Measurements from ENCODE around the gene WNT9A. TPM values are rescaled to one million over a fixed set of nuclear protein-coding genes. Genes with fewer than 3 reads are reported as not detected.

Gene WNT9A
- polyA plus RNA-seq, 1 experiment, result 0.91 TPM

DNA sequence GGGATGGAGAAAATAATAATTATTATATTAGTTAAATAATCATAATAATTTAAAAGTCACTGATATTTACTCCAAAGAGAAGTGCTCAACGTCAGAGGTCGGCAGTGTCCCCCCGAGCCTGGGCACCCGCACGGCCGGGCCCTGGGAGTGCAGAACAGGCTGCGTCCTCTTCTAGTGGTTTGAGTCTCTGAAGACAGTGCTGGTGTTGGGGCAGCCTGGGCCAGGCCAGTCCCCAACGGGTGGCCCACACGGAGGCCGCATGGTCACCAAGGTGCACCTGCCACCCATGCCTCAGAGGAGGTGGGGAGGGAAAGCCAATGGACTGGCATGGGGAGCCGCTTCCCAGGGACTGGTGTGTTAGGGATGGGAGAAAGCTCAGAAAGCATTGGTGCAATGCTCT lies 27.3 kb downstream of the WNT9A start:
- H3K4me3 ChIP-seq (ENCODE audit: low read depth, low read length), result no peak overlapping the region
- CTCF ChIA-PET, result no interaction called here
- POLR2A ChIA-PET, result no interaction called here
- no peak for DNase-seq (ENCODE audit: low read depth, low spot score)
- H3K27ac ChIP-seq (ENCODE audit: low read depth, low read length), result no peak overlapping the region
- H3K9me3 ChIP-seq (ENCODE audit: control insufficient read depth, insufficient read depth, low read length), result peaks cover 6% of the 10 kb centered on the region; the same call in 1 of the 2 replicates
- H3K27me3 ChIP-seq (ENCODE audit: control insufficient read depth, insufficient read depth, low read length), result peaks cover 2% of the 10 kb centered on the region
- TF ChIP-seq, protein P1, sequence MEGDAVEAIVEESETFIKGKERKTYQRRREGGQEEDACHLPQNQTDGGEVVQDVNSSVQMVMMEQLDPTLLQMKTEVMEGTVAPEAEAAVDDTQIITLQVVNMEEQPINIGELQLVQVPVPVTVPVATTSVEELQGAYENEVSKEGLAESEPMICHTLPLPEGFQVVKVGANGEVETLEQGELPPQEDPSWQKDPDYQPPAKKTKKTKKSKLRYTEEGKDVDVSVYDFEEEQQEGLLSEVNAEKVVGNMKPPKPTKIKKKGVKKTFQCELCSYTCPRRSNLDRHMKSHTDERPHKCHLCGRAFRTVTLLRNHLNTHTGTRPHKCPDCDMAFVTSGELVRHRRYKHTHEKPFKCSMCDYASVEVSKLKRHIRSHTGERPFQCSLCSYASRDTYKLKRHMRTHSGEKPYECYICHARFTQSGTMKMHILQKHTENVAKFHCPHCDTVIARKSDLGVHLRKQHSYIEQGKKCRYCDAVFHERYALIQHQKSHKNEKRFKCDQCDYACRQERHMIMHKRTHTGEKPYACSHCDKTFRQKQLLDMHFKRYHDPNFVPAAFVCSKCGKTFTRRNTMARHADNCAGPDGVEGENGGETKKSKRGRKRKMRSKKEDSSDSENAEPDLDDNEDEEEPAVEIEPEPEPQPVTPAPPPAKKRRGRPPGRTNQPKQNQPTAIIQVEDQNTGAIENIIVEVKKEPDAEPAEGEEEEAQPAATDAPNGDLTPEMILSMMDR (IDR thresholded peaks at IDR 0.05; ENCODE audit: low read depth, low read length), result no peak

DNA sequence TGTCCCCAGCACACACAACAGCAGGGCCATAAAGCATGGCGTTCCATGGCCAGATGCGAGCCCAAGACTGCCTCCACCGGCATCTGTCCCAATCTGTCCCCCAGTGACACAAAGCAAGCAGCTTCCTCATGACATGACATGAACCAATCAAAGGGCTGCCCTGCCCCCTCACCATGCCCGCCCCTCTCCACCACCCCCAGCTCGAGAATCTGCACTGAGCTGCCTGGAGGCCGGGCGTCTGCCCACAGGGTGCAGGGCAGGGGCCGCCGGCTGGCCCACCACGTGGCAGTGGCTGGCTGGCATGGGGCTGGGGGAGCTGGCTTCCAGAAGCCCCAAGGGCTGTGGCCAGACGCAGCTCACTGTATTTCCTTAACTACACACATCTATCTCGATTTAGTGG lies 27.8 kb downstream of the WNT9A start:
- CTCF ChIA-PET, result no interaction called here
- Histone ChIP-seq H3K4me3 (ENCODE audit: low read depth, low read length) (no peak overlapping the region), H3K9me3 (ENCODE audit: control insufficient read depth, insufficient read depth, low read length) (peaks cover 6% of the 10 kb centered on the region; the same call in 1 of the 2 replicates), H3K27ac (ENCODE audit: low read depth, low read length) (no peak overlapping the region), H3K27me3 (ENCODE audit: control insufficient read depth, insufficient read depth, low read length) (peaks cover 2% of the 10 kb centered on the region)
- TF ChIP-seq, protein P1 (IDR thresholded peaks at IDR 0.05; ENCODE audit: low read depth, low read length), result no peak
- POLR2A ChIA-PET, result no interaction called here
- DNase-seq (ENCODE audit: low read depth, low spot score), result no peak

DNA sequence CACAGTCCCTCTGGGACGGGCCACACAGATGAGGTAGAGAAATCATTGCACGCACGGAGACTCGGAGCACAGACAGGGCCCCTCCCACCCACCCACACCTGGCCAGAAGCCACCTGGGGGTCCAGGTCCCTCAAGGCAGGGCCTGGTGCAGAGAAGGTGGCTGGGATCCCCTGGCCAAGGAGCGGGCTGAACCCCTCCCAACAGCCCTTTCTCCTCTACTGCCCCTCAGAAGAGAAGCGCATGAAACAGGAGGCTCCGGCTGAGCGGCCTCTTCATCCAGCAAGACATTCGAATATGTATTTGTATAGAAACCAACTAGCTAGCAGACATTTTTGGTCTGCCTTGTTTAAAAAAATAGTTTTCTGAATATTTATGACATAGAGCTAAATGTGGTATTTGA lies 29.0 kb downstream of the WNT9A start:
- TF ChIP-seq, protein P1 (IDR thresholded peaks at IDR 0.05; ENCODE audit: low read depth, low read length), result no peak
- DNase-seq (ENCODE audit: low read depth, low spot score), result no peak
- POLR2A ChIA-PET, result no interaction called here
- Histone ChIP-seq H3K4me3 (ENCODE audit: low read depth, low read length) (no peak overlapping the region), H3K27me3 (ENCODE audit: control insufficient read depth, insufficient read depth, low read length) (peaks cover 4% of the 10 kb centered on the region), H3K27ac (ENCODE audit: low read depth, low read length) (no peak overlapping the region), H3K9me3 (ENCODE audit: control insufficient read depth, insufficient read depth, low read length) (peaks cover 4% of the 10 kb centered on the region; the same call in 1 of the 2 replicates)
- CTCF ChIA-PET, result no interaction called here

DNA sequence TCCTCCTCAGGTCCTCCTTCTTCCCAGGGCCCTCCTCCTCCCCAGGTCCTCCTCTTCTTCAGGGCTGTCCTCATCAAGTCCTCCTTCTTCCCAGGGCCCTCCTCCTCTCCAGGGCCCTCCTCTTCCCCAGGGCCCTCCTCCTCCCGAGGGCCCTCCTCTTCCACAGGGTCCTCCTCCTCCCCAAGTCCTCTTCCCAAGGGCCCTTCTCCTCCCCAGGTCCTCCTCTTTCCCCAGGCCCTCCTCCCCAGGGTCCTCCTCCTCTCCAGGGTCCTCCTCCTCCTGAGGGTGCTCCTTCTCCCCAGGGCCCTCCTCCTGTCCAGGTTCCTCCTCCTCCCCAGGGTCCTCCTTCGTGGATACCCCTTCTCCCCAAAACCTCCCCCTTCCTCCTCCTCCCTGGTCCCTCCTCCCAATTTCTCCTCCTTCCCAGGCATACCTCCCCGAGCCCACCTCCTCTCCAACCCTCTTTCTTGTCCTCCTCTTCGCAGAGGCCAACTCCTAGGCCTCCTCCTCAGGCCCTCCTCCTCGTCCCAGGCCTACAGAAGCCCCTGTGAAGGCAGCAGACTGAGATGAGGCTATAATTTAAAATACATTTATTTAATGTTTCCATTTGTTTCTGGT lies 29.5 kb downstream of the WNT9A start:
- Histone ChIP-seq H3K27me3 (ENCODE audit: control insufficient read depth, insufficient read depth, low read length) (peaks cover 4% of the 10 kb centered on the region), H3K27ac (ENCODE audit: low read depth, low read length) (no peak overlapping the region), H3K4me3 (ENCODE audit: low read depth, low read length) (no peak overlapping the region), H3K9me3 (ENCODE audit: control insufficient read depth, insufficient read depth, low read length) (peaks cover 4% of the 10 kb centered on the region; the same call in 1 of the 2 replicates)
- DNase-seq (ENCODE audit: low read depth, low spot score), result no peak
- ChIA-PET POLR2A (no interaction called here), CTCF (no interaction called here)
- TF ChIP-seq, protein P1 (IDR thresholded peaks at IDR 0.05; ENCODE audit: low read depth, low read length), result no peak

DNA sequence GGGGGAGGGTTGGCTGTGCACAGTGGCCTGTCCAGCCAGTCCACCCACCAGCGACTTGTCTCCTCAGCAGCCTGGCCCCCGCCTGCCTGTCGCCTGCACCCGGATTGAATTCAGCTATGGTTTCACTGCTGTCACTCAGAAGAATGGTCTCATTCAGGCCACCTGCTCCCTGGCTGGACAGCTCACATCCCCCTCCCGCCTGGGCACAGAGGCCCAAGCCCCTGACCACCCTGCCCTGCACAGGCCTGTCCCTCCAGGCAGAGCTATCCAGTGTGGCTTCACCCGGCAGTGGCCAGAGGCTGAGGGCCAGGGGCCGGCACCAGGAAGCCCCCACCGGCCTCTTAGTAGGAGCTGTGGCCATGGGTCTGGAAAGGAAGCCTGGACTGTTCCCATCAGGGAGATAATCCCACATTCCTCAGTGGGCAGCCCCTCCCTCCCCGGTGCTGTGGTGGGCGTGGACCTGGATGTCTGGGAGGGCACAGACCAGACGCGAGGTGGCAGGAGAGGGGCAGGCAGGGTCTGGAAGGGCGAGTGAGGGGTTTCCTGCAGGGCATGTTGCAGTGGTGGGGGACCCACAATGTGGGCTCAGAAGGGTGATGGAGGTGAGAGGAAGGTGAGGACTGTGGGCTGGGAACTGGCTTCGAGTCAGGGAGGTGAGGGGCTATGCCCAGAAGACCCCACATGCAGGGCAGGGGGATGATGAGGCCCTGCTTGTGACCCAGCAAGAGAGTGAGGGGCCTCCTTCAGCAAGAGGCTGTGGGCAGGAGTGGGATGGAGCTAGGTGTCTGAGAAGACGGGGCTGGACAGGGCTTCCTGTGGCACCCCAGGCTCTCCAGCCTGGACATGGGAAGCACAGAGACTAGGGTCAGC lies 30.4 kb downstream of the WNT9A start:
- CTCF ChIA-PET, result no interaction called here
- Histone ChIP-seq H3K27me3 (ENCODE audit: control insufficient read depth, insufficient read depth, low read length) (peaks cover 8% of the 10 kb centered on the region), H3K4me3 (ENCODE audit: low read depth, low read length) (no peak overlapping the region), H3K27ac (ENCODE audit: low read depth, low read length) (no peak overlapping the region), H3K9me3 (ENCODE audit: control insufficient read depth, insufficient read depth, low read length) (peaks cover 1% of the 10 kb centered on the region; the same call in 1 of the 2 replicates)
- TF ChIP-seq, protein P1 (IDR thresholded peaks at IDR 0.05; ENCODE audit: low read depth, low read length), result no peak
- POLR2A ChIA-PET, result no interaction called here
- no peak for DNase-seq (ENCODE audit: low read depth, low spot score)

Measured in AG04450 (cell line).